ENCODE data around the gene NKD1. TPM values are rescaled to one million over a fixed set of nuclear protein-coding genes. Genes with fewer than 3 reads are reported as not detected.

NKD1 gene
- total and polyA plus RNA-seq, 2 of the 8 experiments (the other 6 are each of a cell fraction or from before 2014, with no cell fraction given): 0.70 to 4.5 TPM

GRCh38 chr16:50501251-50501650 is 46.9 kb upstream of the NKD1 start:
- FAIRE-seq (no peak), DNase-seq (ENCODE audit: low read depth in 1 of 2, low spot score in 2 of 2) (no peak)
- Histone ChIP-seq H3K27me3 (replicated peaks in 1 of 4; ENCODE audit: control insufficient read depth in 3 of 4, extremely low read depth in 1 of 4, insufficient read depth in 3 of 4, low read length in 3 of 4) (no peaks in the 10 kb centered on the region), H3K18ac (ENCODE audit: extremely low read depth, low read length) (no peak overlapping the region), H3K9me3 (ENCODE audit: insufficient read depth in 2 of 2, low read depth in 1 of 2, low read length in 1 of 2) (no peaks in the 10 kb centered on the region), H2BK5ac (ENCODE audit: low read depth, low read length) (no peak overlapping the region), H3K36me3 (ENCODE audit: control insufficient read depth in 2 of 4, insufficient read depth in 4 of 4, low read length in 3 of 4) (no peaks in the 10 kb centered on the region), H3K4me1 (replicated peaks in 1 of 4; ENCODE audit: control insufficient read depth in 3 of 4, insufficient read depth in 4 of 4, low read length in 3 of 4) (peaks cover 0 to 5% (median 2%) of the 10 kb centered on the region in 4 experiments; a peak in 4 of 7 replicates), H3K4me2 (ENCODE audit: insufficient read depth in 1 of 2, low read depth in 2 of 2, low read length in 2 of 2) (no peak overlapping the region), H3K23ac (ENCODE audit: insufficient read length) (no peak overlapping the region), H4K91ac (replicated peaks; ENCODE audit: insufficient read length, low read length) (no peak overlapping the region), H4K8ac (ENCODE audit: extremely low read depth, insufficient read depth, low read length) (no peak overlapping the region), H4K20me1 (replicated peaks in 1 of 2; ENCODE audit: control insufficient read depth in 1 of 2, insufficient read depth in 2 of 2, low read length in 2 of 2) (no peaks in the 10 kb centered on the region), H3K9ac (replicated peaks in 1 of 4; ENCODE audit: extremely low read depth in 1 of 4, low read depth in 3 of 4, low read length in 3 of 4) (no peak overlapping the region), H3K4me3 (ENCODE audit: extremely low read depth in 1 of 4, insufficient read depth in 2 of 4, low read depth in 3 of 4, low read length in 4 of 4) (no peak overlapping the region), H2AK5ac (ENCODE audit: low read depth, low read length) (no peak overlapping the region), H3K27ac (ENCODE audit: low read depth, low read length) (no peak overlapping the region), H3K79me2 (ENCODE audit: control insufficient read depth in 1 of 2, insufficient read depth in 2 of 2, low read length in 2 of 2) (no peaks in the 10 kb centered on the region), H2BK20ac (ENCODE audit: low read length) (no peak overlapping the region), H3K4ac (replicated peaks; ENCODE audit: insufficient read length, low read depth, low read length) (no peak overlapping the region), H2BK15ac (ENCODE audit: low read length) (no peak overlapping the region; the same call in 1 of the 2 replicates), H4K5ac (ENCODE audit: insufficient read length, low read depth, low read length) (no peak overlapping the region), H2BK12ac (ENCODE audit: low read depth, low read length) (no peak overlapping the region), H3K56ac (replicated peaks; ENCODE audit: insufficient read length, low read depth, low read length) (no peak overlapping the region), H3K14ac (ENCODE audit: insufficient read length) (no peak overlapping the region), H2AFZ (ENCODE audit: low read length) (no peak overlapping the region), H2BK120ac (replicated peaks; ENCODE audit: low read depth, low read length) (no peak overlapping the region), H3K23me2 (ENCODE audit: low read depth, low read length) (no peaks in the 10 kb centered on the region), H3K79me1 (ENCODE audit: low read depth, low read length) (no peaks in the 10 kb centered on the region)
- POLR2A ChIA-PET (ENCODE audit: partially characterized antibody): no interaction called here
- CTCF ChIA-PET (ENCODE audit: partially characterized antibody): interaction anchor here (0.6 to 1.7 kb wide), 5 partner anchors 9 to 1376 kb away, joined by 3 to 5 read pairs (median 3); no protein-coding TSS in a partner anchor
- 85% methylated on average over 2 of the region's 2 CpGs; no CpG with 5 or more reads in 1 of the 2 experiments for WGBS, 2 experiments (ENCODE audit: extremely low coverage in 1 of 2, insufficient coverage in 1 of 2, insufficient read length in 1 of 2, insufficient replicate concordance in 2 of 2, low coverage in 1 of 2, low lambda C conversion rate in 2 of 2, missing lambda C conversion rate in 1 of 2)
- TF ChIP-seq SIX5 (IDR thresholded peaks at IDR 0.05; ENCODE audit: low read depth, low read length): no peak
- no peak for TF ChIP-seq RAD21 (IDR thresholded peaks at IDR 0.05 in 1 of 2, conservative IDR thresholded peaks at IDR 0.05 in 1 of 2; ENCODE audit: low read depth in 2 of 2, low read length in 2 of 2)
- no peak for TF ChIP-seq FOSL1 (IDR thresholded peaks at IDR 0.05; ENCODE audit: insufficient read depth, low read depth, low read length)
- TF ChIP-seq MAFK (IDR thresholded peaks at IDR 0.05; ENCODE audit: low read depth, low read length): no peak
- no peak for TF ChIP-seq KDM5A (IDR thresholded peaks at IDR 0.05; ENCODE audit: low read length)
- TF ChIP-seq SAP30 (IDR thresholded peaks at IDR 0.05; ENCODE audit: insufficient read depth, insufficient replicate concordance, low read length): no peak
- TF ChIP-seq CEBPB (IDR thresholded peaks at IDR 0.05; ENCODE audit: low read depth, low read length): no peak
- no peak for TF ChIP-seq JUN (IDR thresholded peaks at IDR 0.05; ENCODE audit: low read depth, low read length)
- TF ChIP-seq RFX5 (IDR thresholded peaks at IDR 0.05; ENCODE audit: borderline replicate concordance, low read depth, low read length): no peak
- TF ChIP-seq GTF2F1 (IDR thresholded peaks at IDR 0.05; ENCODE audit: borderline replicate concordance, low read depth, low read length): no peak
- TF ChIP-seq PHF8 (conservative IDR thresholded peaks at IDR 0.05; ENCODE audit: low read depth, low read length): no peak
- TF ChIP-seq CTBP2 (IDR thresholded peaks at IDR 0.05; ENCODE audit: borderline replicate concordance, insufficient read depth, insufficient read length, low read length): no peak
- TF ChIP-seq CHD1 (IDR thresholded peaks at IDR 0.05; ENCODE audit: low read depth, low read length): no peak
- TF ChIP-seq ZNF274 (IDR thresholded peaks at IDR 0.05; ENCODE audit: borderline replicate concordance, extremely low read depth, low read length): no peak

Measured in H1 (cell line).